C4-2B (cell line): Measurements from ENCODE around the gene ATP13A2.

ENCODE experiments used
- ZFX ChIP-seq: fragments of 450-650 bp; IDR thresholded peaks from 2 replicates; pipeline ENCODE4 v1.6.1; 2017
- TF ChIP-seq, protein P1 (sequence below): fragments of 450-650 bp; conservative IDR thresholded peaks from 2 replicates; pipeline ENCODE4 v1.5.1; 2017; ENCODE audit warnings: mild to moderate bottlenecking

DNA sequence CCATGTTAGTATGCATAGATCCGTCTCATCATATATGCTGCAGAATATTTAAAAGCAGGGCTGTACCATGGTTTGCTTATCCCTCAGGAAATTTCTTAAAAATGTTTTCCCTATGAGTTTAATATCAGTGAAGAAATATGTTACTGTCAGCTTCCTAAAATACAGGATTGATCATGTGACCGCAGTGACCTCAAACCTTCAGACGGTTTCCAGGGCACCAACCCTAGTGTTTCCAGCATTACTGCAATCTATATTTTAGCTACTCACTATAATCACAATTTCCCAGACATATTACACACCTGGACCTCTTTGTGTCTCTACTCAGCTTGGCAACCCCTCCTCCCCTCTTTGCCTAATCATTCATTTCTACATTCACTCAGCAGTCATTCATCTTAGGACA is 49.8 kb upstream of the ATP13A2 start:
- TF ChIP-seq, protein P1, sequence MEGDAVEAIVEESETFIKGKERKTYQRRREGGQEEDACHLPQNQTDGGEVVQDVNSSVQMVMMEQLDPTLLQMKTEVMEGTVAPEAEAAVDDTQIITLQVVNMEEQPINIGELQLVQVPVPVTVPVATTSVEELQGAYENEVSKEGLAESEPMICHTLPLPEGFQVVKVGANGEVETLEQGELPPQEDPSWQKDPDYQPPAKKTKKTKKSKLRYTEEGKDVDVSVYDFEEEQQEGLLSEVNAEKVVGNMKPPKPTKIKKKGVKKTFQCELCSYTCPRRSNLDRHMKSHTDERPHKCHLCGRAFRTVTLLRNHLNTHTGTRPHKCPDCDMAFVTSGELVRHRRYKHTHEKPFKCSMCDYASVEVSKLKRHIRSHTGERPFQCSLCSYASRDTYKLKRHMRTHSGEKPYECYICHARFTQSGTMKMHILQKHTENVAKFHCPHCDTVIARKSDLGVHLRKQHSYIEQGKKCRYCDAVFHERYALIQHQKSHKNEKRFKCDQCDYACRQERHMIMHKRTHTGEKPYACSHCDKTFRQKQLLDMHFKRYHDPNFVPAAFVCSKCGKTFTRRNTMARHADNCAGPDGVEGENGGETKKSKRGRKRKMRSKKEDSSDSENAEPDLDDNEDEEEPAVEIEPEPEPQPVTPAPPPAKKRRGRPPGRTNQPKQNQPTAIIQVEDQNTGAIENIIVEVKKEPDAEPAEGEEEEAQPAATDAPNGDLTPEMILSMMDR, result no peak
- no peak for TF ChIP-seq ZFX
